HEK293 (cell line): ENCODE measurements around the gene CELSR1.

Experiments
- CTCF ChIA-PET: fragments of 350-600 bp; formaldehyde crosslinking; extraction: SDS; loops from one replicate; lab custom pipeline; 2021; ENCODE audit warnings: antibody characterized with exemption; lab: Yijun Ruan, JAX
- POLR2A ChIA-PET: fragments of 300-600 bp; formaldehyde crosslinking; extraction: SDS; loops from one replicate; lab custom pipeline; 2020; ENCODE audit warnings: antibody characterized with exemption, inconsistent platforms; lab: Yijun Ruan, JAX
- H3K27ac ChIP-seq: fragments of 200-500 bp; sonication (Bioruptor generic); 2 replicates; pipeline ENCODE4 v1.5.1; 2014; ENCODE audit warnings: low read depth, low read length, control low read depth, inconsistent platforms; ENCODE audit errors: extremely low read depth
- H3K36me3 ChIP-seq, 2 experiments: fragments of 200-500 bp in 1 of 2; sonication (Bioruptor generic) in 1 of 2; 1 replicate in 1 of 2; 2 replicates in 1 of 2; pipeline ENCODE4 v1.5.1; 2014 to 2017; ENCODE audit warnings: inconsistent platforms in 2 of 2, low read length in 2 of 2; ENCODE audit not compliant: control insufficient read depth in 2 of 2, insufficient read depth in 1 of 2
- H3K4me1 ChIP-seq: fragments of 200-500 bp; sonication (Bioruptor generic); 2 replicates; pipeline ENCODE4 v1.5.1; 2014; ENCODE audit warnings: mild to moderate bottlenecking, low read length, inconsistent platforms; ENCODE audit not compliant: control insufficient read depth, insufficient read depth
- H3K4me3 ChIP-seq: 2 replicates; pipeline ENCODE4 v1.5.1; 2011; ENCODE audit warnings: low read depth, mild to moderate bottlenecking, control low read depth, low read length, moderate library complexity
- H3K9me3 ChIP-seq: fragments of 200-500 bp; sonication (Bioruptor generic); 2 replicates; pipeline ENCODE4 v1.5.1; 2014; ENCODE audit warnings: low read depth, low read length, inconsistent platforms; ENCODE audit not compliant: control insufficient read depth, insufficient read depth
- BCL6B ChIP-seq: fragments of 450-650 bp; formaldehyde crosslinking; IDR thresholded peaks from 2 replicates; pipeline ENCODE4 v1.5.1; 2017; ENCODE audit warnings: missing biosample characterization, missing genetic modification characterization
- EGR2 ChIP-seq: fragments of 450-650 bp; formaldehyde crosslinking; IDR thresholded peaks from 2 replicates; pipeline ENCODE4 v1.5.1; 2016; ENCODE audit warnings: low read depth, missing biosample characterization, missing genetic modification characterization
- ELK4 ChIP-seq: IDR thresholded peaks from 2 replicates; pipeline ENCODE4 v1.6.1; 2011; ENCODE audit warnings: mild to moderate bottlenecking, low read depth, low read length, borderline replicate concordance
- GLIS2 ChIP-seq: fragments of 450-650 bp; formaldehyde crosslinking; IDR thresholded peaks from 2 replicates; pipeline ENCODE4 v1.5.1; 2016; ENCODE audit warnings: missing biosample characterization, missing genetic modification characterization
- INSM2 ChIP-seq: fragments of 450-650 bp; formaldehyde crosslinking; IDR thresholded peaks from 2 replicates; pipeline ENCODE4 v1.5.1; 2016; ENCODE audit warnings: missing biosample characterization, missing genetic modification characterization
- OSR2 ChIP-seq: fragments of 450-650 bp; formaldehyde crosslinking; IDR thresholded peaks from 2 replicates; pipeline ENCODE4 v1.5.1; 2016; ENCODE audit warnings: missing biosample characterization, missing genetic modification characterization
- PATZ1 ChIP-seq: fragments of 450-650 bp; formaldehyde crosslinking; IDR thresholded peaks from 2 replicates; pipeline ENCODE4 v1.5.1; 2016; ENCODE audit warnings: missing biosample characterization, missing genetic modification characterization
- SCRT1 ChIP-seq: fragments of 450-650 bp; formaldehyde crosslinking; IDR thresholded peaks from 2 replicates; pipeline ENCODE4 v1.5.1; 2016; ENCODE audit warnings: missing biosample characterization, missing genetic modification characterization, borderline replicate concordance
- ZBTB10 ChIP-seq: fragments of 450-650 bp; formaldehyde crosslinking; IDR thresholded peaks from 2 replicates; pipeline ENCODE4 v1.5.1; 2016; ENCODE audit warnings: missing biosample characterization, missing genetic modification characterization
- ZFP3 ChIP-seq: fragments of 450-650 bp; formaldehyde crosslinking; IDR thresholded peaks from 2 replicates; pipeline ENCODE4 v1.5.1; 2016; ENCODE audit warnings: low read depth, missing biosample characterization, missing genetic modification characterization
- ZNF112 ChIP-seq: fragments of 450-650 bp; formaldehyde crosslinking; IDR thresholded peaks from 2 replicates; pipeline ENCODE4 v1.5.0; 2017; ENCODE audit warnings: missing biosample characterization, missing genetic modification characterization
- ZNF16 ChIP-seq: fragments of 450-650 bp; formaldehyde crosslinking; IDR thresholded peaks from 2 replicates; pipeline ENCODE4 v1.5.1; 2016; ENCODE audit warnings: low read depth, missing biosample characterization, missing genetic modification characterization
- ZNF223 ChIP-seq: fragments of 450-650 bp; formaldehyde crosslinking; IDR thresholded peaks from 2 replicates; pipeline ENCODE4 v1.5.1; 2016; ENCODE audit warnings: missing biosample characterization, missing genetic modification characterization
- ZNF292 ChIP-seq: fragments of 450-650 bp; formaldehyde crosslinking; IDR thresholded peaks from 2 replicates; pipeline ENCODE4 v1.5.1; 2016; ENCODE audit warnings: low read depth, missing biosample characterization, missing genetic modification characterization, borderline replicate concordance
- ZNF600 ChIP-seq: fragments of 450-650 bp; formaldehyde crosslinking; IDR thresholded peaks from 2 replicates; pipeline ENCODE4 v1.5.1; 2016; ENCODE audit warnings: missing biosample characterization, missing genetic modification characterization
- ZNF624 ChIP-seq: fragments of 450-650 bp; formaldehyde crosslinking; IDR thresholded peaks from 2 replicates; pipeline ENCODE4 v1.5.1; 2017; ENCODE audit warnings: missing biosample characterization, missing genetic modification characterization
- ZNF791 ChIP-seq: fragments of 450-650 bp; formaldehyde crosslinking; IDR thresholded peaks from 2 replicates; pipeline ENCODE4 v1.5.1; 2016; ENCODE audit warnings: missing biosample characterization, missing genetic modification characterization

The CELSR1 gene

GRCh38 chr22:46491946-46492345 lies 45.5 kb downstream of the CELSR1 start:
- Histone ChIP-seq H3K36me3 (no peaks in the 10 kb centered on the region; a peak in 1 of 3 replicates), H3K27ac (no peak overlapping the region), H3K4me1 (no peaks in the 10 kb centered on the region), H3K4me3 (no peak overlapping the region), H3K9me3 (no peaks in the 10 kb centered on the region)
- ChIA-PET POLR2A (no interaction called here), CTCF (interaction anchor here (0.9 kb wide), 1 partner anchor 50 kb away, joined by 3 read pairs; no protein-coding TSS in a partner anchor)
- TF ChIP-seq ZNF624 (tag by site-specific recombination), result no peak

GRCh38 chr22:46490538-46490937 lies 46.9 kb downstream of the CELSR1 start:
- ChIA-PET POLR2A (no interaction called here), CTCF (interaction anchor here (0.6 kb wide), 1 partner anchor 11 kb away, joined by 4 read pairs; no protein-coding TSS in a partner anchor)
- Histone ChIP-seq H3K4me1 (no peaks in the 10 kb centered on the region), H3K36me3 (no peaks in the 10 kb centered on the region; a peak in 1 of 3 replicates), H3K9me3 (no peaks in the 10 kb centered on the region), H3K27ac (no peak overlapping the region), H3K4me3 (no peak overlapping the region)
- TF ChIP-seq SCRT1 (tag by site-specific recombination) (no peak), PATZ1 (no peak), ZBTB10 (tag by site-specific recombination) (no peak), ZNF223 (tag by site-specific recombination) (no peak), INSM2 (no peak), ELK4 (no peak), GLIS2 (tag by site-specific recombination) (no peak), ZNF292 (no peak), ZNF16 (no peak), OSR2 (no peak), ZNF112 (tag by site-specific recombination) (no peak), ZFP3 (tag by site-specific recombination) (no peak), BCL6B (tag by site-specific recombination) (no peak), EGR2 (tag by site-specific recombination) (no peak), ZNF791 (tag by site-specific recombination) (no peak), ZNF600 (tag by site-specific recombination) (no peak)
